Measurements from ENCODE around the gene MYOCOS.

Gene MYOCOS

GRCh38 chr1:171663036-171663853, 41.2 kb downstream of the MYOCOS start:
- DNase-seq (ENCODE audit: low spot score): no peak

- DNase-seq (ENCODE audit: low spot score): no peak
These were observed 42.0 kb downstream of the MYOCOS start for GRCh38 chr1:171663854-171664575.

- DNase-seq (ENCODE audit: low spot score): no peak
These were observed 42.9 kb downstream of the MYOCOS start for GRCh38 chr1:171664976-171665375.

- DNase-seq (ENCODE audit: low spot score): no peak
These were observed 44.2 kb downstream of the MYOCOS start for GRCh38 chr1:171666114-171666769.

- no peak for DNase-seq (ENCODE audit: low spot score)
These were observed 46.3 kb downstream of the MYOCOS start for GRCh38 chr1:171668372-171668771.

GRCh38 chr1:171670739-171671138, 48.7 kb downstream of the MYOCOS start:
- DNase-seq (ENCODE audit: low spot score): no peak

GRCh38 chr1:171674431-171675405, 52.7 kb downstream of the MYOCOS start:
- no peak for DNase-seq (ENCODE audit: low spot score)
